Nephron progenitor cell (in vitro differentiated cells): ENCODE measurements around the gene CECR2.

Experiments used
- DNase-seq: peaks from one replicate; pipeline ENCODE4 v3.0.0; 2021
- H3K27ac Mint-ChIP-seq: 2 replicates; pipeline ENCODE4 v1.8.0; 2021; ENCODE audit warnings: mild to moderate bottlenecking, moderate library complexity, mixed read lengths
- H3K27me3 Mint-ChIP-seq: 2 replicates; pipeline ENCODE4 v1.8.0; 2021; ENCODE audit warnings: mild to moderate bottlenecking, low read depth, mixed read lengths; ENCODE audit not compliant: poor library complexity
- H3K36me3 Mint-ChIP-seq: 2 replicates; pipeline ENCODE4 v1.8.0; 2021; ENCODE audit warnings: low read depth, mixed read lengths
- H3K4me1 Mint-ChIP-seq: 2 replicates; pipeline ENCODE4 v1.8.0; 2021; ENCODE audit warnings: mixed read lengths
- H3K4me3 Mint-ChIP-seq: 2 replicates; pipeline ENCODE4 v1.8.0; 2021; ENCODE audit warnings: mild to moderate bottlenecking, moderate library complexity, mixed read lengths
- H3K9me3 Mint-ChIP-seq: 2 replicates; pipeline ENCODE4 v1.8.0; 2021; ENCODE audit warnings: mild to moderate bottlenecking, moderate library complexity, mixed read lengths
- CTCF ChIP-seq: fragments of 200-600 bp; sonication (generic); IDR thresholded peaks from 2 replicates; pipeline ENCODE4 v1.5.0; 2021; ENCODE audit warnings: antibody characterized with exemption

CECR2 gene

DNA sequence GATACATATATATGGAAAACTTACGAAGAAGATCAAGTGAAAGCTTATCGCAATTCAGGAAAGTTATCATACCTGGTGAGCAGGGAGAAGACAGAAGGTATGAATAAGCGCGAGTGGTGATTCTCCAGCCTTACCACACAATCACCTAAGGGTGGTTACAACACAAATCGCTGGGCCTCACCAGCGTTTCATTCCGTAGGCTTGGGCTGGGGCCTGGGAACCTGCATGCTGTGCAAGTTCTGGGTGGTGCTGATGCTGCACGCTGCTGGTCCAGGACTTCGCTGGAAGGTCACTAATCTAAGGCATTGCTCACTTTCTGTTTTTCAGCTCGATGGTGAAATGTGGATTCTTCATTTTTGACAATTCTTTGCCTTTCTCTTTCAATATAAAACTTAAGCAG lies 117.5 kb downstream of the CECR2 start:
- Mint-ChIP-seq H3K4me3 (no peak overlapping the region), H3K36me3 (peaks cover 82% of the 10 kb centered on the region), H3K4me1 (peaks cover 11% of the 10 kb centered on the region), H3K9me3 (peaks cover under 1% of the 10 kb centered on the region), H3K27me3 (no peaks in the 10 kb centered on the region), H3K27ac (peak overlapping the region; percentile 41)
- DNase-seq, result no peak
- TF ChIP-seq CTCF, result no peak

DNA sequence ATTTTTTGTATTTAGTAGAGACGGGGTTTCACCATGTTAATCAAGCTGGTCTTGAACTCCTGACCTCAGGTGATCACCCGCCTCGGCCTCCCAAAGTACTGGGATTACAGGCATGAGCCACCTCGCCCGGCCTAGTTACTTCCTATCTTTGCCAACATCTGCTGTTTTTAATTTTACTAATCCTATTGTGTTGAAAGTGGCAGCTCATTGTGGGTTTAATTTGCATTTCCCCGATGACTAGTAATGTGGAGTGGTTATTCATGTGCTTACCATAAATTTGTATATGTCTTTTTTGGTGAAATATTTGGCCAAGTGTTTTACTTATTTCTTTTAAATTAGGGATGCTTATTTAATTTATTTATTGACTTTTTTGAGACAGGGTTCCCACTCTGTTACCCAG lies 119.8 kb downstream of the CECR2 start:
- H3K9me3 Mint-ChIP-seq, result no peaks in the 10 kb centered on the region
- H3K27me3 Mint-ChIP-seq, result no peaks in the 10 kb centered on the region
- H3K4me1 Mint-ChIP-seq, result peaks cover 21% of the 10 kb centered on the region
- no peak for DNase-seq
- no peak for TF ChIP-seq CTCF
- peaks cover 69% of the 10 kb centered on the region for H3K36me3 Mint-ChIP-seq
- H3K4me3 Mint-ChIP-seq, result no peak overlapping the region
- no peak overlapping the region for H3K27ac Mint-ChIP-seq

DNA sequence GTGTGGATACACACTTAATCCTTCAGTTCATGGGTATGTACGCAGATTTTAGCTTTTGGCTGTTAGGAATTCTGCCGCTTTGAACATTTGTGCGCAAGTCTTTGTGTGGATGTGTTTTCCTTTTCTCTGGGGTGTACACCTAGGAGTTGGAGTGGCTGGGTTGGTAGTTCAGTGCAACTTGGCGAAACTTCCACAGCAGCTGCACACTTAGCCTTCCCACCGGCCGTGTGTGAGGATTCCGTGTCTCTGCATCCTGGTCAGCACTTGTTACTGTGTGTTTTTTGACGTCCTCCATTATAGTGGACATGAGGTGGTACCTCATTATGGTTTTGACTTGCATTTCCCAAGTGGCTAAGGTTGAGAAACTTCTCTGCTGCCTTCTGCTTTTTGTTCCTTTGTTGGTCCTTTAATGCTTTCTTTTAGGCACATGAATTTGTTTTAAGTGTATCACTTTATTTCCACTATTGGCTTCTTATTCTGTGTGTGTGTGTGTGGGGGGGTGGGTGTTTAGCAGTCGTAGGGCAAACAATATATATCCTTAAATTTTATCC lies 121.9 kb downstream of the CECR2 start:
- no peaks in the 10 kb centered on the region for H3K9me3 Mint-ChIP-seq
- no peak for TF ChIP-seq CTCF
- peaks cover 21% of the 10 kb centered on the region for H3K4me1 Mint-ChIP-seq
- no peaks in the 10 kb centered on the region for H3K27me3 Mint-ChIP-seq
- H3K27ac Mint-ChIP-seq, result peak overlapping the region; percentile 90
- no peak overlapping the region for H3K4me3 Mint-ChIP-seq
- peaks cover 59% of the 10 kb centered on the region for H3K36me3 Mint-ChIP-seq
- no peak for DNase-seq

- H3K36me3 Mint-ChIP-seq, result peaks cover 57% of the 10 kb centered on the region
- no peak for TF ChIP-seq CTCF
Measured at GRCh38 chr22:17492247-17492646, 123.0 kb downstream of the CECR2 start.

DNA sequence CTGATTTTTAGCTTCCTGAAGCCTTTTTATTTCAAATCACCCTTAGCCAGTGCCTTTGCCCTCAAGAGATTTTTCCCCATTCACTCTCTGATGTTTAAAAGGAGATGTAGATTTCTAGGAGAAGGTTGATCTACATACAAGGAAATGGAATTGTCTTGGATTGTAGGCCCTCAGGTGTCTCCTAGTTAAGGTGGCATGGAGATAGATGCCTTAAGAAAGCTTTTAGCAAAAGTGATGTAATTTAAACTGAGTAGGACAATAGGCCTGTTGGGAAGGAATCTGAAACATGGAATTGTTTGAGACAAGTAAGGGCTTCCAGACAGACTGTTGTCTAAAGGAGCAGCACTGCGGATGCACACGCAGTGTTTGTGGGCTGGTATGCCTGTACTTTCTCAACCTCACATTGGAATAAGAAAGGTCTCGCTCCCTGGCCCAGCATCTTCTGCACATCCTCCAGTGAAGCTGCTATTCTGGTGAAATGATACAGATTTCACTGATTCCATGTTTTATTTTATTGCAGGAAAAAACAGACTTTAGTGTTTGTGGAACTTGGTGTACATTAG lies 124.2 kb downstream of the CECR2 start:
- H3K4me1 Mint-ChIP-seq, result peaks cover 21% of the 10 kb centered on the region
- H3K4me3 Mint-ChIP-seq, result no peak overlapping the region
- no peak for TF ChIP-seq CTCF
- DNase-seq, result no peak
- H3K27me3 Mint-ChIP-seq, result no peaks in the 10 kb centered on the region
- no peaks in the 10 kb centered on the region for H3K9me3 Mint-ChIP-seq
- peak overlapping the region; percentile 85 for H3K27ac Mint-ChIP-seq
- H3K36me3 Mint-ChIP-seq, result peaks cover 61% of the 10 kb centered on the region

More at GRCh38 chr22:17492247-17492646, 123.0 kb downstream of the CECR2 start:
- DNase-seq, result no peak
- H3K9me3 Mint-ChIP-seq, result no peaks in the 10 kb centered on the region
- H3K27ac Mint-ChIP-seq, result peak overlapping the region; percentile 98
- no peak overlapping the region for H3K4me3 Mint-ChIP-seq
- H3K4me1 Mint-ChIP-seq, result peaks cover 21% of the 10 kb centered on the region
- no peaks in the 10 kb centered on the region for H3K27me3 Mint-ChIP-seq

GRCh38 chr22:17496841-17497240 lies 127.6 kb downstream of the CECR2 start:
- no peak for DNase-seq
- TF ChIP-seq CTCF, result no peak
- no peaks in the 10 kb centered on the region for H3K27me3 Mint-ChIP-seq
- H3K4me1 Mint-ChIP-seq, result peaks cover 8% of the 10 kb centered on the region
- peaks cover 63% of the 10 kb centered on the region for H3K36me3 Mint-ChIP-seq
- H3K27ac Mint-ChIP-seq, result no peak overlapping the region
- H3K4me3 Mint-ChIP-seq, result no peak overlapping the region
- H3K9me3 Mint-ChIP-seq, result no peaks in the 10 kb centered on the region
